Adrenal gland (tissue), 12 donors: Measurements from ENCODE around the gene PPM1J. TPM values are rescaled to one million over a fixed set of nuclear protein-coding genes. Genes with fewer than 3 reads are reported as not detected.

Experiments used
- DNase-seq, 7 donors: peaks; one replicate each; pipeline ENCODE4 v3.0.0-alpha.2; 2019 to 2020
- H3K27ac ChIP-seq, 5 donors: fragments of 200-600 bp; sonication (generic) in 4 of 5; 1 replicate in 3 of 5; 2 replicates in 2 of 5; pipeline versions ENCODE4 v1.5.1 to v1.8.0; 2016 to 2020; ENCODE audit warnings: mild to moderate bottlenecking in 1 of 5
- H3K27me3 ChIP-seq: fragments of 200-600 bp; 2 replicates; pipeline ENCODE4 v1.8.0; 2021
- H3K36me3 ChIP-seq, 2 donors: fragments of 200-600 bp; replicated peaks in 1 of 2; 1 replicate in 1 of 2; 2 replicates in 1 of 2; pipeline versions ENCODE4 v1.5.1 to v1.8.0; 2018 to 2022
- H3K4me1 ChIP-seq, 2 donors: fragments of 200-600 bp; replicated peaks in 1 of 2; 1 replicate in 1 of 2; 2 replicates in 1 of 2; pipeline versions ENCODE4 v1.5.1 to v1.8.0; 2018 to 2021
- H3K4me3 ChIP-seq, 4 donors: fragments of 200-600 bp; sonication (generic) in 3 of 4; one replicate each; pipeline ENCODE4 v1.5.1; 2016 to 2018
- H3K9me3 ChIP-seq, 3 donors: fragments of 200-600 bp; sonication (generic) in 1 of 3; replicated peaks in 1 of 3; 1 replicate in 2 of 3; 2 replicates in 1 of 3; pipeline versions ENCODE4 v1.5.1 to v1.8.0; 2016 to 2021
- CTCF ChIP-seq, 6 experiments: fragments of 450-650 bp in 4 of 6; fragments of 200-600 bp in 2 of 6; sonication (generic) in 1 of 6; IDR thresholded peaks; 1 replicate in 5 of 6; 2 replicates in 1 of 6; pipeline versions ENCODE4 v1.5.1 to v1.8.0; 2016 to 2021; ENCODE audit warnings: antibody characterized with exemption in 6 of 6, mild to moderate bottlenecking in 2 of 6, moderate library complexity in 1 of 6
- POLR2A ChIP-seq, 2 donors: fragments of 450-650 bp; IDR thresholded peaks; one replicate each; pipeline ENCODE4 v1.6.1; 2017; ENCODE audit warnings: antibody characterized with exemption in 2 of 2, mild to moderate bottlenecking in 2 of 2, moderate library complexity in 1 of 2
- WGBS, 4 donors: extraction: QIAGEN DNeasy Blood & Tissue Kit in 2 of 4; methylation state at CpG; one replicate each; pipeline versions ENCODE4 v1.1.5 to v1.1.7; 2013 to 2017; 5-methylcytosine and 5-hydroxymethylcytosine counted together
- intact Hi-C, 2 donors: fragments of 100-400 bp; cut with DNase I; formaldehyde crosslinking; loops; one replicate each; pipeline versions ENCODE4 v1.14.1 to v1.15.0; 2022 to 2023
- polyA plus RNA-seq, 3 donors: library from polyadenylated mRNA; stranded (reverse); fragments of 200-250 nt in 2 of 3; fragments of 350-450 nt in 1 of 3; fragmentation: Illumina TruSeq in 1 of 3; extraction: RNeasy Lipid Tissue Mini Kit (QIAGEN cat#74804) in 1 of 3; gene quantifications; one replicate each; pipeline ENCODE4 v1.2.3, GENCODE V29; 2013 to 2014
- total RNA-seq, 9 donors: library from RNA; depleted of rRNA in 4 of 9; stranded (reverse); fragments of >200 nt in 4 of 9; fragments of 120-200 nt in 1 of 9; fragmentation: NEBNext Ultra II Directional in 1 of 9; extraction: Animal tissue kit (Norgen Biotek cat#: 25700) in 1 of 9; gene quantifications; one replicate each; pipeline versions ENCODE4 v1.1.0 to v1.2.4, GENCODE V29; 2013 to 2023
- donor health status: healthy with polysubstance abuse.
- donor health status: Bipolar disorder and iron deficiency.
- donor health status: DM: yes; HTN: yes; CAD: no.
- donor health status: DM: no; HTN: no; CAD: no.
- donor health status: DM: no; HTN: no; CAD: no.
- donor health status: DM: yes; HTN: yes; CAD: no.

Gene PPM1J
- total and polyA plus RNA-seq, 12 donors = 0.31 to 5.1 (median 1.0) TPM; not detected in 1

GRCh38 chr1:112666946-112667345 is 48.2 kb downstream of the PPM1J start:
- no peaks in the 10 kb centered on the region for H3K4me1 ChIP-seq
- H3K9me3 ChIP-seq = no peaks in the 10 kb centered on the region
- H3K27ac ChIP-seq = no peak overlapping the region
- no peak overlapping the region for H3K4me3 ChIP-seq
- TF ChIP-seq CTCF (IDR thresholded peaks at IDR 0.05) (no peak), POLR2A (IDR thresholded peaks at IDR 0.05) (no peak)
- DNase-seq = no peak
- H3K27me3 ChIP-seq = no peaks in the 10 kb centered on the region
- intact Hi-C loops = no loop called here
- 80 to 93% (median 88%) methylated on average over 2 of the region's 2 CpGs for WGBS, 4 donors
- H3K36me3 ChIP-seq = peaks cover 0 to 78% of the 10 kb centered on the region in 2 donors

GRCh38 chr1:112665857-112666256 is 49.3 kb downstream of the PPM1J start:
- no peaks in the 10 kb centered on the region for H3K27me3 ChIP-seq
- H3K9me3 ChIP-seq = no peaks in the 10 kb centered on the region
- no peaks in the 10 kb centered on the region for H3K4me1 ChIP-seq
- intact Hi-C loops = no loop called here
- H3K4me3 ChIP-seq = no peak overlapping the region
- DNase-seq = no peak
- WGBS, 4 donors = 81 to 95% (median 89%) methylated on average over 3 of the region's 3 CpGs
- H3K36me3 ChIP-seq = peaks cover 0 to 80% of the 10 kb centered on the region in 2 donors
- TF ChIP-seq CTCF (IDR thresholded peaks at IDR 0.05) (no peak), POLR2A (IDR thresholded peaks at IDR 0.05) (no peak)
- no peak overlapping the region for H3K27ac ChIP-seq

Other genes with a start within 250 kb of the PPM1J start
- gene WNT2B, start 206.4 kb downstream of the PPM1J start, total RNA-seq = 1 to 10 TPM in 8 of 9 donors, under 1 TPM in 1; 0.63 to 8.1 (median 1.9) TPM
- gene WNT2B, start 206.4 kb downstream of the PPM1J start, polyA plus RNA-seq = 1 to 10 TPM; 1.1 to 1.9 (median 1.9) TPM
- 10 to 100 TPM; 14.0 to 37.2 (median 24.1) TPM for gene ST7L, start 96.2 kb downstream of the PPM1J start, total RNA-seq
- gene ST7L, start 96.2 kb downstream of the PPM1J start, polyA plus RNA-seq = 10 to 100 TPM; 16.4 to 30.7 (median 18.0) TPM
- gene CAPZA1, start 95.5 kb downstream of the PPM1J start, total RNA-seq = 100 to 1,000 TPM in 4 of 9 donors, 10 to 100 TPM in 5; 65.2 to 178 (median 96.5) TPM
- 100 to 1,000 TPM in 1 of 3 donors, 10 to 100 TPM in 2; 60.1 to 120 (median 64.0) TPM for gene CAPZA1, start 95.5 kb downstream of the PPM1J start, polyA plus RNA-seq
- gene MOV10, start 40.7 kb downstream of the PPM1J start, total RNA-seq = 10 to 100 TPM; 39.1 to 86.7 (median 61.0) TPM
- gene MOV10, start 40.7 kb downstream of the PPM1J start, polyA plus RNA-seq = 100 to 1,000 TPM in 2 of 3 donors, 10 to 100 TPM in 1; 43.7 to 372 (median 242) TPM
- gene RHOC, start 8.2 kb downstream of the PPM1J start, total RNA-seq = 100 to 1,000 TPM; 191 to 374 (median 237) TPM
- gene RHOC, start 8.2 kb downstream of the PPM1J start, polyA plus RNA-seq = 100 to 1,000 TPM; 186 to 242 (median 238) TPM
- gene SLC16A1, start 240.9 kb upstream of the PPM1J start, total RNA-seq = 10 to 100 TPM; 20.9 to 67.9 (median 28.9) TPM
- 10 to 100 TPM in 1 of 3 donors, 1 to 10 TPM in 2; 6.0 to 36.3 (median 6.9) TPM for gene SLC16A1, start 240.9 kb upstream of the PPM1J start, polyA plus RNA-seq